Activated T-cell treated with anti-CD3 and anti-CD28 coated beads, Interleukin-2, amount 50 U/mL, for 1 hour (primary cell): ENCODE measurements around the gene KMT5C.

Experiments used
- DNase-seq: peaks from one replicate; pipeline ENCODE4 v3.0.0-alpha.2; 2020

The KMT5C gene

DNA sequence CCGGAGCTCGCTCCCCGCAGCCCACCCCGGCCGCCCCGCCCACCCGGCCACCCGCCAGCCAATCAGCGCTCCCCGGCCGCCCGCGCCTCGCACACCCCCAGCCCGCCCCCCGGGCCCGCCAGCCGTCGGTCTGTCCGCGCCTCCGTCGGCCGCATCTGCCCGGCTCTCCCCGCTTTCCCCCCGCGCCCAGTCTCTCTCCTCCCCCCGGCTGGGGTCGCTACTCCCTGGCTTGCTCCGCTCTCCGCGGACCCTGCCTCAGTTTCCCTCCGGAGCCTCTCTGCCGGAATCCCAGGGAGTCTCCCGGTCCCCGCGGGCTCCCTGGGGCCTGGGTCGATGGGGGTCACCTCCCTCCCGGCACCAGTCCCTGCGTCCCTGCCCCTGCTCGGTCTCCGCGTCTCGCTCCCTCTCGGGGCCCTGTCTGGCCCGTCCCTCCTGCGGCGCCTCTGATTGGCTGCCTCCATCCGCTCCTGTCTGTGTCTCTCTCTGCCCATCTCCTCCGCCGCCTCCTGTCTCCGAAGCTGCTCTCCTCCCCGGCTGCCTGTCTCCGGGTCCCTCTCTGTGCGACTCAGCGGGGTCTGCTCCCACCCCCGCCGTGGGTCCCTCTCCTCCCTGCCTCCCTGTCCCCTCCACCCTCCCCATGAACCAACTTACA lies 30.1 kb downstream of the KMT5C start:
- DNase-seq = peak; percentile 46

DNA sequence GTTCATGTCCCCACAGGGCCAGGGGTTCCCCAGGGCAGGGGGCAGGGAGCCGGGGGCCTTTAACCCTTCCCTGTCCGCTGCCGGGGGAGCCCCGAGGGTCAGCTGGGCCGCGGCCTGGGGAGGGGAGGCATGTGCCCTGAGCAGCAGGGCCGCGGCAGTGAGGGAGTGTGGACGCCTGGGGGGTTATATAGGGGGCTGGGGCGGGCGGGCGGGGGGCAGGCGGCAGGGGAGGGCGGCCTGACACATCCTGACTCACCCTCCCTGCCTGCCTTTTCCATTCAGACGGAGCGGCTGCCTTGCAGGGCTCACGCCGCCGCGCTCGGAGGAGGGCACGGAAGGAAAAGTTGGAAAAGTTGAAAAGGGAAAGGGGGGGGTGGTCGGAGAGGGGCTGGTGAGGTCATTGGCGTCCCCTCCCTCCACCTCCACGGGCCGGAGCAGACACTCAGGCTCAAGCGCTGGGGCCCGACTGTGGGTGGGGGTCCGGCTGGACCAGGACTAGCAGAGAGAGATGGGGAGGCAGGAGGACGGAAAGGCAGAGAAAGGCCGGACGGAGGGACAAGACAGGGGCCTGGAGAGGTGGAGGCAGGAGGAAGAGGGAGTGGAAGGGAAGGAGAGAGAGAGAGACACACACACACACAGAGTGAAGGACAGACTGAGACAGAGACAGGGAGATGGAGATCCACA lies 30.8 kb downstream of the KMT5C start, which contains the start of gene IL11:
TSS of gene IL11 (minus strand) at position 159 of the 684 bp plus-strand sequence. CDS start at position 6, 153 bp downstream.
- no peak for DNase-seq

DNA sequence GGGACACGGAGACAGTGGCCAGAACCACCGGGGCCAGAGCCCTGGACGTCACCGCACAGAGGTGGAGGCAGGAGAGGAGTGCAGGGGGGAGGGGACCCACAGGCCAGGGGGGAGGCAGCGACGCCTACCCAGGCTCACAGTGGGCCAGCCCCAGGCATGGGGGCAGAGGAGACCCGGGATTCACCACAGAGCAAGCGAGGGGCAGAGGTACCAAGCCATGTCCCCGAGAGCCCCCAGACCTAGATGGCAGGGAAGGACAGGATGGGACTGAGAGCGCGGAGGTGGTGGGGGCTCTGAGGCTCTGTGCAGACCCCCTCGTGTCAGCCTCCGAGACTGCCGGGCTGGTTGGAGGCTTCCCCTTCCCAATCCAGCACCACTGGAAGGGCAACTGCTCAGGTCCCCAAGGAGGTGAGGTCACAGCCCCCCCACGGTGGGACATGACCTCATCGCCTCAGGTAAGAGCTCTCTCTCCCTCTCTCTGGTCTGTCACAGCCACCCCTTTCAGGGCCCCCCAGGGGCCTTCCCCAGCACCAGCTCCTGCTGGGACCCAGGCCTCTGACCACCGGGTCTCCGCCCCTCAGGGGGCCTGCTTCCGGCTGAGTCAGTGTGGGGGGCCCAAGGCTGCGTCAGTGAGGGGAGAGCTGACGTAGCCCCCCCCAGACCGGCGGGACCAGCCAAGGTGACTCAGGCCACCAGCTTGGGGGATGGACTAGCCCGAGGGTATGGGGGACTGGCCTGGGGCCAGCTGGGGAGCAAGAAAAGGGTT lies 32.8 kb downstream of the KMT5C start:
- DNase-seq = no peak

DNA sequence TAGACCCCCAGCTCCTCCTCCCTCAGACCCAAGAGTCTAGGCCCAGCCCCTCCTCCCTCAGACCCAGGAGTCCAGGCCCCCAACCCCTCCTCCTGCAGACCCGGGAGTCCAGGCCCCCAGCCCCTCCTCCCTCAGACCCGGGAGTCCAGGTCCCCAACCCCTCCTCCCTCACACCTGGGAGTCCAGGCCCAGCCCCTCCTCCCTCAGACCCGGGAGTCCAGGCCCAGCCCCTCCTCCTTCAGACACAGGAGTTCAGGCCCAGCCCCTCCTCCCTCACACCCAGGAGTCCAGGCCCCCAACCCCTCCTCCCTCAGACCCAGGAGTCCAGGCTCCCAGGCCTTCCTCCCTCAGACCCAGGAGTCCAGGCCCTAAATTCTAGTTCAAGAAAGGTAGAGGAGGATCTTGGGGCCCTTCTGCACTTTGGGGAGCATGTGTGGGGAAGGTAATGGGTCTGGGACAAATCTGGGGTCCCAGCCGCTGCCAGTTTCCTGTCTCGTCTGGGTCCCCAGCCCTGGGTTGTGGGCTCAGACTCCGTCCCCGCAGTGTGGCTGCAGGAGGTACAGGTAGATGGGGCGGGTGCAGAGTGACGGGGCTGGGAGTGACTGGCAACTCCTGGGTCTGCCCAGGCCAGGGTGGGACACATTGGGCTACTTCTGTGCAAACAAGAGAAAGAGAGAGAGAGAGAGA lies 33.8 kb downstream of the KMT5C start:
- DNase-seq = no peak

DNA sequence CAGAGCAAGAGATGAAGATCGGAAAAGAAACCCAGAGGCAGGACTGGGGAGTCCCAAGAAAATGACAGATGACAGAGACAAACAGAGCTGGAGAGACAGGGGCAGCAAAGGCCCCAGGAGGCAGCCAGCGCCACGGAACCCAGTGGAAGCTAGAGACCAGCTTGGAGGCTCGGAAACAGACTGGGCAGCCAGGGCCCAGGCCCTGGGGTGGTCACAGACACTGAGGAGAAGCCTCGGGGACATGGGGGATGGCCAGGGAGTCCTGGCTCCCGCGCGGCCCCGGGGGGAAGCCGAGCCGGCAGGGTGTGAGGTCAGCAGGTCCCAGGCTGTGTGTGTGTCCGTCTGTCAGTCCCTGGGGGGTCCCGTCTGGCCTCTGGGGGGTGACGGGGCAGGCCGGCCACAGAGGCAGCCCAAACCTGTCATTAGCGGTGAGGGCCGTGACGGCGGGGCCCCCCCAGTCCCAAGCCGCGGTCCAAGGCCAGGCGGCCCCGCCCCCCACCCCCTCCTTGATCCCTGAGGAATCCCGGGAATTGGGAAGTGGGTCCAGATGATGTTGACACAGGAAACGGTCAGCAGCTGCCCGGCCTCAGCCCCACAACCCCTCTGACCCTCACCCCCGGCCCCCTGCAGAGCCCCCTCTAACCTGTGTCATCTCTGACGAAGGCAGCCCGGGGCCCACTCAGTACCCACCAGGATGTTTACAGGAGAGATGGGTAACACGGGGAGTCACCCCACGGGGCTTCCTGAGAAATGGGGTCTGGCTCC lies 34.5 kb downstream of the KMT5C start:
- DNase-seq = no peak

DNA sequence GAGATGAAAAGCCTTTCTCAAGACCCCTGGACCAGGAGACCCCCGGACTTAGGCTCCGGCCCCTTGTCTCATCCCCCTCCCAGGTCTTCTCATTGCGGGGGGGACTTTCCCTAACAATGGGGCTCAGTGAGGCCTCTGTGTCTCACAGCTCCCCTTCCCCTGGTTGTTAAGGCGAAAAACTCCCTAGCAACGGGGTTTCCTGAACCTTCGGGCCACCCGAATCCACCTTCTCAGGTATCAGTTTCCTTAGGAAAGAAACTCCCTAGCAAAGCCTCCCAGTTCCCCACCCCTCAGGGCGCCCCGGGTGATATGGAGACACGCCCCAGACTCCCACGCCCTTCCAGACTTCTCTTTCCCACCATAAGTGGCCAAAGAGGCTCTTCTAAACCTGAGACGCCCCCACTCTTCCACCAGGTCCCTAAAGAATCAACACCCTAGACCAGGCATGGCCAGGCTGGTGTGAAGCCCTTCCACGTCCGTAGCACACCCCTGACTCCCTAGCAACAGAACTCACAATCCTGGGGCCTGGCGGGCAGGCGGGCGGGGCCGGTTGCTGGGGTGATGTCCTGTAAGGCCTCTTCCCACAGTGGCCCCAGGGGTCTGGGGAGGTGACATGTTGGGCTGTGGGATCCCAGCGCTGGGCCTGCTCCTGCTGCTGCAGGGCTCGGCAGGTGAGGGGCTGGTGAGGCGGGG lies 36.7 kb downstream of the KMT5C start, which contains the start of gene TMEM190:
TSS of gene TMEM190 (plus strand) at position 586 of the 693 bp plus-strand sequence. CDS start at position 614, 28 bp downstream.
- no peak for DNase-seq

DNA sequence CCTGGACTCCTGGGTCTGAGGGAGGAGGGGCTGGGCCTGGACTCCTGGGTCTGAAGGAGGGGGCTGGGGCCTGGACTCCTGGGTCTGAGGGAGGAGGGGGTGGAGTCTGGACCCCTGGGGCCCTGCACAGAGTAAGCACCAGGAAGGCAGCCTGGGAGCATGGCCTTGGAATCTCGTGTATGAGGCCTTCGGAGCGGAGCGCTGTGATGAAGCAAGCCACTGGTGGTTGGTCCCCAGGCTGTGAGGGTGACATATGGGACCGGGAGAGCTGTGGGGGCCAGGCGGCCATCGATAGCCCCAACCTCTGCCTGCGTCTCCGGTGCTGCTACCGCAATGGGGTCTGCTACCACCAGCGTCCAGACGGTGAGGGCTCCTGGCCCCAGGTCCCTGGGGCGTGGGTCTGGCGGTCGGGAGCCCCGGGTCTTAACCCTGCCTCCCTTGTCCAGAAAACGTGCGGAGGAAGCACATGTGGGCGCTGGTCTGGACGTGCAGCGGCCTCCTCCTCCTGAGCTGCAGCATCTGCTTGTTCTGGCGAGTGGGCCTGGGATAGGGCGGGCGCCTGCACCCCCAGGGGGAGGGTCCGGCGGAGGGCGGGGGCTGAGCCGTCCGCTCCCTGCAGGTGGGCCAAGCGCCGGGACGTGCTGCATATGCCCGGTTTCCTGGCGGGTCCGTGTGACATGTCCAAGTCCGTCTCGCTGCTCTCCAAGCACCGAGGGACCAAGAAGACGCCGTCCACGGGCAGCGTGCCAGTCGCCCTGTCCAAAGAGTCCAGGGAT lies 37.9 kb downstream of the KMT5C start:
- no peak for DNase-seq

DNA sequence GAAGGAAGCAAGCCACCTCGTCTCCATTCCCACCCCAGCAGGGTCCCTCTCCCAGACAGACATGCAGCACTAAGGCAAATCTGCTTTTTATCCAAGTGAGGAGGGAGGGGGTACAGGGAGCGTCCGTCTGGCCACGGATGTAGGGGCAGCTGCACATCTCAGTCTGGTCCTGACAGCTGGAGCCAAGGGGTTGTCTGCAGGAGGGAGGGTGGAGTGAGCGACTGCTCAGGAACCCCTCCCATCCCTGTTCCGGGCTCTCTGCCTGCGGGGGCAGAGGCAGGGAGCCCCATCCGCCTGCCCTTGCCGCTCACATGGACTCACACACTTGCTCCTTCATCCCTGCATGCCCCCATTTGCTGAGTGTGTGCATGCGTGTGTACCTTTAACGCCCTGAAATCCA lies 39.5 kb downstream of the KMT5C start:
- DNase-seq = no peak

DNA sequence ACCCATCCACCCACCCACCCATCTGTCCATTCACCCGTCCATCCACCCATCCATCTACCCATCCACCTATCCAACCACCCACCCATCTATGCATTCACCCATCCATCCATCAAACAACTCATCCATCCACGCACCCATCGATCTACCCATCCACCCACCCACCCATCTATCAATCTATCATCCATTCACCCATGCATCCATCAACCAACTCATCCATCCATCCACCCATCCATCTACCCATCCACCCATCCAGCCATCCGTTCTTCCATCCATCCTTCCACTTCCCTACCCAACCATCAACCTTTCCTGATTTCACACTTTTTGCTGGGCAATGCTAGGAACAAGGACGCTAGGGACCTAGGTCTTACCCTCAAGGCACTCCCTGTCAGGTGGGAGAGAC lies 42.3 kb downstream of the KMT5C start:
- no peak for DNase-seq

DNA sequence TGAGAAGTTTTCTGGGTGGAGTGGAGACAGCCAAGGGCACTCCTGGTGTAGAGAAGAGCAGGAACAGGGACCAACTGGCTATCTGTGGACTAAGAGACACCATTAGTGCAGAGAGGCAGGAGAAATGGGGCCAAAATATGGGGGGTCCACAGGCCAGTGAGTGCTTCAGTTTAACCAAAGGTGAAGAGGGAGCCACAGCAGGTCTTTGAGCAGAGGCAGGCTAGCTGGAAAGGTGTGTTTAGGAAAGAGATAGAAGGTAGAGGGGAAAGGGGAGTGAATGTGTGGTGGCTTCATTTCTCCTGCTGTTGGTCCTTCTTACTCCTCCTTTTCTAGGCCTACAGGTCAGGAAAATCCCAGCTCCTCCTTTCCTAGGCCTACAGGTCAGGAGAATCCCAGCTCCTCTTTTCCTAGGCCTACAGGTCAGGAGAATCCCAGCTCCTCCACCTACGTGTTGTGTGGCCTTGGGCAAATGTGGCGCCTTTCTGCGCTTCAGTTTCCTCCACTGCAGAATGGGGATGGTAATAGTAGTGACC lies 42.9 kb downstream of the KMT5C start:
- DNase-seq = no peak

DNA sequence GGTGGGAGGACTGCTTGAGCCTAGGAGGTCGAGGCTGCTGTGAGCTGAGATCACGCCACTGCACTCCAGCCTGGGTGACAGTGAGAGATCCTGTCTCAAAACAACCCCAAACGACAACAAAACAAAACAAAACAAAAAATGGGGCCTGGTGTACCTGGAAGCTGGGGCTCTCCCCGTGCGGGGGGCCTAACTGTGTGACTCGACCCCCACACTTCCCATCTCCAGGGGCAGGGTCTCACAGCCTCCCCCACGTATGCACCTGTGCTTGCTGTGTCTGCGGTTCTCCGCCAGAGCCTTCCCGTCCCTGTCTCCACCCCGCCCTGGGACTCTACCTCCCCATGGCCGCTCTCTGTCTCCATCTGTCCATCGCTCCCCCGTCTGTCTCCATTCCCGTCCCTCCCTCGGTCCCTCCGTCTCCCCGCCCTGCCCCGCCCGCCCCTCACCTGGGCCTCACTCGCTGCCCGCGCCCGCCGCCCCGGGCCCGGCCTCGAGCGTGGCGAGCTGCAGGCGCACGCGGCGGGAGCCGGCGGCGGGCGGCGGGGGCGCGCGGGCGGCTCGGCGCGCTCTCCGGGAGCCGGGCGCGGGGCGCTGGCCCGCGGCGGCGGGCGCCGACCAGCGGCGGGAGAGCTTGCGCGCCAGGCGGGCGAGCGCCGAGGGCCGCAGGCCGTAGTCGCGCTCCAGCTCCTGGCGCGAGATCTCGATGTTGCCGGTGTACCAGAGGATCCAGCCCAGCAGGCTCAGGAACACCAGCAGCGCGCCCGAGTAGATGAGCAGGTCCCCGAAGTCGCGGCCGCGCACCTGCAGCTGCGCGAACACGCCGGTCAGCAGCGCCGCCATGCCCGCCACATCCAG lies 43.8 kb downstream of the KMT5C start:
- peak; percentile 68 for DNase-seq

DNA sequence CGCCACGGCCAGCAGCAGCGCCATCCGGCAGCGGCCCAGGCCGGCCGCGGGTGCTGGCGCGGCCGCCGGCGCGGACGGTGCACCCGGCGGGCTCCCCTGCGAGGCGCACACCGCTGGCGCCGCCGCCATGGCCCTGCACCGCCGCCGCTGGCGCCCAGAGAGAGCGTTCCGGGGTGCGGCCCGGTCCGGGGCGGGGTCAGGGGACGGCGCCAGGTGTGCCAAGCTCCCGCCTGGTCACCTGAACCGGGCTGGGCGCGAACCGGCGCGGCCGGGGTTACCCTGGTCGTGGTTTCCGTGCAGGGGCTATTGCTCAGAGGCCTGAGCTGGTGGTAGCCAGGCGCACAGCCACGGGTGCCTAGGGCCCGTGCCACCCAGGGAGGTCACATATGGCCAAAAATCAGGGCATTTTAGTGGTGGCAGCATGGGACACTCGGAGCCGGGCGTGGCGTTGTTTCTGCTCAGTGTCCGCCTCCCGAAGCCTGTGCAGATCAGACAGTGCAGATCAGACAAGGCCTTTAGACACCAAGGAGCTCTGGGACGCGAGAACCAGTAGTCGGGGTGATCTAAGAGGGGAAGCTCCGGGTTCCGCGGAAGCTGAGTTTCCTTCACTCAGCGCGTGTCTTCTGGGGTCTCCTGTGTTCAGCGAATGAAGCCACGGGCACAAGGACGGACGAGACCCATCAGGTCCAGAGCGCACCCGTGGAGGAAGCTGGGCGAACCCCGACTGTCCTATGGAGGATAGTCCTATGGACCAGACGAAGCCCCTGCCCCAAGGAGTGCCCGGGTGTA lies 44.6 kb downstream of the KMT5C start, which contains the start of gene TMEM238:
TSS of gene TMEM238 (minus strand) at position 162 of the 789 bp plus-strand sequence. CDS start at position 129, 33 bp downstream.
- DNase-seq = peak; percentile 64

DNA sequence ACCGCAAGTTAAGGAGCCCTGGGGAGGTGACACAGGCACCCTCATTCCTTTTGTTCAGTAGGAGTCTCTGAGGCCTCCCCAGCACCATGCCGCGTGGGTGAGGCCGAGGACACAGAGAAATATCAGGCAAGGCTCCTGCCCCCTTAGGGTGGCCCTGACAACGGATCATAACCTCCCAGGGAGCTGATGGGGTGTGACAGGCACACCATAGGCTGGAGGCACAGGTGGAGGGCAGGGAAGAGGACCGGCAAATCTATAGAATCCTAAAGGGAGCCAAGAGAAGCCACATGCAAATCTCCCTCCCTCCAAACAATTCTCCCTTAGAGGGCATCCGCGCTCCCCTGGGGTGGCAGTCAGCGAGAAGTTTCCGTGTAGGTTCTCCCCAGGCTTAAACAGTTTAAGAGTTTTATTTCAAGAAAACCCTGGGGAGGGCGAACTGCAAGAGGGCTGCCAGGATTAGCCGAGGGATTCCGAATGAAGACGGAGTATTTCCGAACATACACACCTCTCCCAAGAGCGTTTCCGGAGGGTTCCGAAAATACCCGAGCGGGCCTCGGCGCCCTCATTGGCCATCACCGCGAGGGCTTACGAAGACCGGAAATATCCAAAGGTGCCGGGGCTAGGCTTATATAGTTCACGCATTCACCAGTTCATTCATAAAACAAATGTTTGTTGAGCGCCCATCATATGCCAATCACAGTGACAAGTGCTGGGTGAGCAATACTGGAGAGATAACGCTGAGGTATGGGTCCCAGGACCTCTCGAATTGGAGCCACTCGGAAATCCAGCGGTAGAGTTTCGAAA lies 45.4 kb downstream of the KMT5C start:
- DNase-seq = peak; percentile 92

DNA sequence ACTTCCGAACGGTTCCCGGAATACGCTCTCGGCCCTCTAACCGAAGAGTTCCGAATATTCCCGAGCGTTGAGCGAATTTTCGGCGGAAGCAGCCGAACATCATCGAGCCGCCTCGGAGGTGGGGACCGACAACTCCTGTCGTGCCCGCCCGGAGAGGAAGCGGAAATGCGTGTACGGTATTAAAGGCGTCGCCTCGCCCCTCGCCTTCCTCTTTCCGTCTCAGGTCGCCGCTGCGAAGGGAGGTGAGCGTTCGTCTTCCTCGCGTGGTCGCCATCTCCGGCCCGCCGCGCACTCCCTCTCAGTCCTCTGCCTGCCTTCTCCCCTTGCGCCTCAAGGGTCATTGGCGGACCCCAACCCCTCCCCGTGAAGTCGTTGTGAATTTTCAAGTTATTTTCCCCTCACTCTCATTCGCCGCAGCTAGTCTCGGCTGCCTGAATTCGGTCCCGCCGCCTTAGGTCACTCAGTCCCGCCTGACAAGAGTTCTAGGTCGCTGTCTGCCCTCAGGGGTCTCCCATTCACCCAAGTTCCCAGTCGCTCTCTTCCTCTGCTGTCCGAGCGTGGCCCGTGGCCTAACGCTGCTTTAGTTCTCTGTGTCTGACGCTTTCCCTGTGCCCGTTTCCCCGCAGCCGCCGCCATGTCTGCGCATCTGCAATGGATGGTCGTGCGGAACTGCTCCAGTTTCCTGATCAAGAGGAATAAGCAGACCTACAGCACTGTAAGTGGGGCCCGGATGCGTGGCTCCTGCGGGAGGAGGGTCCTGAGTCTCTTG lies 46.2 kb downstream of the KMT5C start, which contains the start of gene RPL28:
TSS of gene RPL28 (plus strand) at position 209 of the 769 bp plus-strand sequence. CDS start at position 635, 426 bp downstream.
- DNase-seq = peak; percentile 99

DNA sequence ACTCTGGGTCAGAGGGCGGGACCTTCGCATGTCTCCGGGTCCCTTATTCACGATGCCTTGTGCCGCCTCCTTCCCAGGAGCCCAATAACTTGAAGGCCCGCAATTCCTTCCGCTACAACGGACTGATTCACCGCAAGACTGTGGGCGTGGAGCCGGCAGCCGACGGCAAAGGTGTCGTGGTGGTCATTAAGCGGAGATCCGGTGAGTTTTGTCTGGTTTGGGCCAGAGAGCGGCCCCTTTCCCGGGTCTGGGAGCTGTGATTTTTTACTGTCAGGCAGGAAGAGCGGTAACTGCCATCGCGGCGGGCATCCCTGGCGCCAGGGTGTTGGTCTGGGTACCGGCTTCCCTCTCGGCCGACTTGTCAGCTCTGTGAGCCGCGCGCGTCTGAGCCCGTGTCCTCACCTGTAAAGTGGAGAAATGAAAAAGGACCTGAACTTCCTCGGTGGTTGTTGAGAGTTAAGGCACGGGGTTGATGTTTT lies 46.9 kb downstream of the KMT5C start:
- no peak for DNase-seq

DNA sequence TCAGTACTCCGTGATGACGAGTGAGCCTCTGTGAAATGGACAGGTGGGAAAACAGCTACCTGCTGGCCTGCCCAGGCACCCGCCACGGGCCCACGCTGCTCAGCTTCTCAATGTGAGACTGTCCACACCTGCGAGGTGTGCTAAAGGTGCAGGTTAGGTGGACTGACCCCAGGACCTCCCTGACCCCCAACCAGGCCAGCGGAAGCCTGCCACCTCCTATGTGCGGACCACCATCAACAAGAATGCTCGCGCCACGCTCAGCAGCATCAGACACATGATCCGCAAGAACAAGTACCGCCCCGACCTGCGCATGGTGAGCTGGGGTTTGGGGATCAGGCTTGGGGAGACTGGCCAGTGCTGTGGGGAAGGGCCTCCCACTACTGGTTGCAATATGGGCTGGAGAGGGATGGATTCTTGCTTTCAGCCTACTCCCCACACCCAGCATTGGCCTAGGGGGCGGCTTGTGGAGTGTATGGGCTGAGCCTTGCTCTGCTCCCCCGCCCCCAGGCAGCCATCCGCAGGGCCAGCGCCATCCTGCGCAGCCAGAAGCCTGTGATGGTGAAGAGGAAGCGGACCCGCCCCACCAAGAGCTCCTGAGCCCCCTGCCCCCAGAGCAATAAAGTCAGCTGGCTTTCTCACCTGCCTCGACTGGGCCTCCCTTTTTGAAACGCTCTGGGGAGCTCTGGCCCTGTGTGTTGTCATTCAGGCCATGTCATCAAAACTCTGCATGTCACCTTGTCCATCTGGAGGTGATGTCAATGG lies 48.2 kb downstream of the KMT5C start:
- DNase-seq = no peak
